WTC11 (cell line): ENCODE data around the gene TAC4. TPM values are rescaled to one million over a fixed set of nuclear protein-coding genes. Genes with fewer than 3 reads are reported as not detected.

Experiments used
- ATAC-seq: fragments of 200-7000 bp; cut with Tn5 transposase; 2 replicates; pipeline ENCODE4 v1.10.0; 2021; ENCODE audit warnings: mild to moderate bottlenecking, moderate library complexity
- CTCF ChIA-PET: fragments of 300-600 bp; sonication (Branson Sonifier 250); formaldehyde crosslinking; loops from one replicate; lab custom pipeline; 2021; ENCODE audit warnings: antibody characterized with exemption; lab: Charles Lee
- POLR2A ChIA-PET: fragments of 350-600 bp; sonication (Branson Sonifier 250); formaldehyde crosslinking; loops from one replicate; lab custom pipeline; 2021; ENCODE audit warnings: antibody characterized with exemption; lab: Charles Lee
- DNase-seq: peaks from one replicate; pipeline ENCODE4 v3.0.0; 2021; ENCODE audit warnings: low spot score
- H3K27ac Mint-ChIP-seq: 2 replicates; pipeline ENCODE4 v1.8.0; 2021; ENCODE audit warnings: mixed read lengths
- H3K27me3 Mint-ChIP-seq: 2 replicates; pipeline ENCODE4 v1.8.0; 2021; ENCODE audit warnings: low read depth, mild to moderate bottlenecking, moderate library complexity, mixed read lengths
- H3K36me3 Mint-ChIP-seq: 2 replicates; pipeline ENCODE4 v1.8.0; 2021; ENCODE audit warnings: mixed read lengths
- H3K4me1 Mint-ChIP-seq: 2 replicates; pipeline ENCODE4 v1.8.0; 2022; ENCODE audit warnings: mixed read lengths
- H3K4me3 Mint-ChIP-seq: 2 replicates; pipeline ENCODE4 v1.8.0; 2021; ENCODE audit warnings: mild to moderate bottlenecking, moderate library complexity, mixed read lengths
- H3K9me3 Mint-ChIP-seq: 2 replicates; pipeline ENCODE4 v1.8.0; 2021; ENCODE audit warnings: mixed read lengths
- ARID4B ChIP-seq: sonication (generic); formaldehyde crosslinking; IDR thresholded peaks from 2 replicates; pipeline ENCODE4 v1.8.0; 2023; ENCODE audit warnings: missing genetic modification reagents, mild to moderate bottlenecking, borderline replicate concordance
- ATF6 ChIP-seq: sonication (generic); formaldehyde crosslinking; IDR thresholded peaks from 2 replicates; pipeline ENCODE4 v1.8.1; 2023; ENCODE audit warnings: mild to moderate bottlenecking, missing genetic modification reagents
- CREB1 ChIP-seq: sonication (generic); formaldehyde crosslinking; IDR thresholded peaks from 2 replicates; pipeline ENCODE4 v1.8.0; 2023; ENCODE audit warnings: mild to moderate bottlenecking, missing genetic modification reagents
- CTCF ChIP-seq: fragments of 200-600 bp; IDR thresholded peaks from 2 replicates; pipeline ENCODE4 v1.8.0; 2022; ENCODE audit warnings: antibody characterized with exemption
- GABPB1 ChIP-seq: sonication (generic); formaldehyde crosslinking; IDR thresholded peaks from 2 replicates; pipeline ENCODE4 v1.8.1; 2023; ENCODE audit warnings: mild to moderate bottlenecking, missing genetic modification reagents
- JAZF1 ChIP-seq: fragments of 250-450 bp; sonication (Bioruptor Pico); IDR thresholded peaks from 2 replicates; pipeline ENCODE4 v1.9.0; 2021; ENCODE audit warnings: moderate library complexity, mild to moderate bottlenecking, inconsistent platforms
- JUN ChIP-seq: sonication (generic); formaldehyde crosslinking; IDR thresholded peaks from 2 replicates; pipeline ENCODE4 v1.8.0; 2023; ENCODE audit warnings: mild to moderate bottlenecking, missing genetic modification reagents
- total RNA-seq: library from RNA; stranded (reverse); gene quantifications from 3 replicates; pipeline ENCODE4 v1.2.3, GENCODE V29; 2021
- TF ChIP-seq, protein P1 (sequence below): sonication (generic); formaldehyde crosslinking; IDR thresholded peaks from 2 replicates; pipeline ENCODE4 v1.8.0; 2022; ENCODE audit warnings: mild to moderate bottlenecking, missing genetic modification reagents
- TF ChIP-seq, protein P2 (sequence below): sonication (generic); formaldehyde crosslinking; IDR thresholded peaks from 2 replicates; pipeline ENCODE4 v1.8.1; 2022; ENCODE audit warnings: low read depth, mild to moderate bottlenecking, moderate library complexity, missing genetic modification reagents, borderline replicate concordance
- TF ChIP-seq, protein P3 (sequence below): sonication (generic); formaldehyde crosslinking; IDR thresholded peaks from 2 replicates; pipeline ENCODE4 v1.8.1; 2023; ENCODE audit warnings: mild to moderate bottlenecking, missing genetic modification reagents
- TF ChIP-seq, protein P4 (sequence below): sonication (generic); formaldehyde crosslinking; IDR thresholded peaks from 2 replicates; pipeline ENCODE4 v1.8.0; 2022; ENCODE audit warnings: mild to moderate bottlenecking, missing genetic modification reagents

TAC4 gene
- total RNA-seq, 1 experiment from 2014 or later, result not detected

- no peaks in the 10 kb centered on the region for H3K9me3 Mint-ChIP-seq
- peaks cover 45% of the 10 kb centered on the region for H3K4me1 Mint-ChIP-seq
- H3K4me3 Mint-ChIP-seq, result no peak overlapping the region
- peaks cover 2% of the 10 kb centered on the region; the same call in 1 of the 2 replicates for H3K27me3 Mint-ChIP-seq
- H3K36me3 Mint-ChIP-seq, result no peaks in the 10 kb centered on the region
- ChIA-PET POLR2A (interaction anchor here (0.9 kb wide), 1 partner anchor 132 kb away, joined by 4 read pairs; the partner anchor contains the start of gene DLX3), CTCF (interaction anchor here (0.7 to 5.6 kb wide), 10 partner anchors 14 to 155 kb away, joined by 3 to 269 read pairs (median 16); partner anchors contain the start of genes DLX3 and SLC35B1)
- H3K27ac Mint-ChIP-seq, result no peak overlapping the region
- DNase-seq (no peak), ATAC-seq (no peak)
- TF ChIP-seq JAZF1, result no peak
- 0 out of 2 replicates have a peak, but pooled peaks have one; percentile 44 for TF ChIP-seq GABPB1 (CRISPR knock-in tag)
Observed at GRCh38 chr17:49862781-49863331, 15.0 kb upstream of the TAC4 start.

GRCh38 chr17:49861150-49861884 is 13.4 kb upstream of the TAC4 start:
- ChIA-PET POLR2A (interaction anchor here (0.9 to 1.9 kb wide), 3 partner anchors 10 to 136 kb away, joined by 3 to 4 read pairs (median 3); partner anchors contain the start of gene DLX3), CTCF (interaction anchor here (0.5 to 5.6 kb wide), 29 partner anchors 9 to 226 kb away, joined by 3 to 269 read pairs (median 4); partner anchors contain the start of gene DLX3)
- TF ChIP-seq ARID4B (CRISPR knock-in tag), result no peak
- TF ChIP-seq, protein P1, sequence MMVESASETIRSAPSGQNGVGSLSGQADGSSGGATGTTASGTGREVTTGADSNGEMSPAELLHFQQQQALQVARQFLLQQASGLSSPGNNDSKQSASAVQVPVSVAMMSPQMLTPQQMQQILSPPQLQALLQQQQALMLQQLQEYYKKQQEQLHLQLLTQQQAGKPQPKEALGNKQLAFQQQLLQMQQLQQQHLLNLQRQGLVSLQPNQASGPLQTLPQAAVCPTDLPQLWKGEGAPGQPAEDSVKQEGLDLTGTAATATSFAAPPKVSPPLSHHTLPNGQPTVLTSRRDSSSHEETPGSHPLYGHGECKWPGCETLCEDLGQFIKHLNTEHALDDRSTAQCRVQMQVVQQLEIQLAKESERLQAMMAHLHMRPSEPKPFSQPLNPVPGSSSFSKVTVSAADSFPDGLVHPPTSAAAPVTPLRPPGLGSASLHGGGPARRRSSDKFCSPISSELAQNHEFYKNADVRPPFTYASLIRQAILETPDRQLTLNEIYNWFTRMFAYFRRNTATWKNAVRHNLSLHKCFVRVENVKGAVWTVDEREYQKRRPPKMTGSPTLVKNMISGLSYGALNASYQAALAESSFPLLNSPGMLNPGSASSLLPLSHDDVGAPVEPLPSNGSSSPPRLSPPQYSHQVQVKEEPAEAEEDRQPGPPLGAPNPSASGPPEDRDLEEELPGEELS (CRISPR knock-in tag), result no peak
- TF ChIP-seq CREB1, result no peak
- TF ChIP-seq JUN (CRISPR knock-in tag), result no peak
- TF ChIP-seq ATF6 (CRISPR knock-in tag), result no peak
- TF ChIP-seq, protein P2, sequence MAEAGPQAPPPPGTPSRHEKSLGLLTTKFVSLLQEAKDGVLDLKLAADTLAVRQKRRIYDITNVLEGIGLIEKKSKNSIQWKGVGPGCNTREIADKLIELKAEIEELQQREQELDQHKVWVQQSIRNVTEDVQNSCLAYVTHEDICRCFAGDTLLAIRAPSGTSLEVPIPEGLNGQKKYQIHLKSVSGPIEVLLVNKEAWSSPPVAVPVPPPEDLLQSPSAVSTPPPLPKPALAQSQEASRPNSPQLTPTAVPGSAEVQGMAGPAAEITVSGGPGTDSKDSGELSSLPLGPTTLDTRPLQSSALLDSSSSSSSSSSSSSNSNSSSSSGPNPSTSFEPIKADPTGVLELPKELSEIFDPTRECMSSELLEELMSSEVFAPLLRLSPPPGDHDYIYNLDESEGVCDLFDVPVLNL (CRISPR knock-in tag), result no peak
- TF ChIP-seq, protein P3, sequence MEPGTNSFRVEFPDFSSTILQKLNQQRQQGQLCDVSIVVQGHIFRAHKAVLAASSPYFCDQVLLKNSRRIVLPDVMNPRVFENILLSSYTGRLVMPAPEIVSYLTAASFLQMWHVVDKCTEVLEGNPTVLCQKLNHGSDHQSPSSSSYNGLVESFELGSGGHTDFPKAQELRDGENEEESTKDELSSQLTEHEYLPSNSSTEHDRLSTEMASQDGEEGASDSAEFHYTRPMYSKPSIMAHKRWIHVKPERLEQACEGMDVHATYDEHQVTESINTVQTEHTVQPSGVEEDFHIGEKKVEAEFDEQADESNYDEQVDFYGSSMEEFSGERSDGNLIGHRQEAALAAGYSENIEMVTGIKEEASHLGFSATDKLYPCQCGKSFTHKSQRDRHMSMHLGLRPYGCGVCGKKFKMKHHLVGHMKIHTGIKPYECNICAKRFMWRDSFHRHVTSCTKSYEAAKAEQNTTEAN (CRISPR knock-in tag), result no peak
- TF ChIP-seq, protein P4, sequence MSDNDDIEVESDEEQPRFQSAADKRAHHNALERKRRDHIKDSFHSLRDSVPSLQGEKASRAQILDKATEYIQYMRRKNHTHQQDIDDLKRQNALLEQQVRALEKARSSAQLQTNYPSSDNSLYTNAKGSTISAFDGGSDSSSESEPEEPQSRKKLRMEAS (CRISPR knock-in tag), result peak; percentile 26; the same call in 1 of the 2 replicates
- TF ChIP-seq JAZF1, result no peak
- TF ChIP-seq CTCF, result peak; percentile 80
- H3K27me3 Mint-ChIP-seq, result peaks cover 2% of the 10 kb centered on the region; the same call in 1 of the 2 replicates
- H3K4me3 Mint-ChIP-seq, result no peak overlapping the region
- H3K36me3 Mint-ChIP-seq, result no peaks in the 10 kb centered on the region
- H3K9me3 Mint-ChIP-seq, result no peaks in the 10 kb centered on the region
- peaks cover 41% of the 10 kb centered on the region for H3K4me1 Mint-ChIP-seq
- no peak overlapping the region for H3K27ac Mint-ChIP-seq
- DNase-seq, result no peak
- ATAC-seq, result no peak
